Spinal cord (tissue), 10 donors: ENCODE results near the gene CEP295NL. TPM values are rescaled to one million over a fixed set of nuclear protein-coding genes. Genes with fewer than 3 reads are reported as not detected.

Experiments used
- DNase-seq, 6 donors: peaks; one replicate each; pipeline versions ENCODE4 v3.0.0 to v3.0.0-alpha.2; 2013 to 2015; ENCODE audit warnings: low spot score in 6 of 6, low read depth in 4 of 6
- H3K27ac ChIP-seq: one replicate; pipeline ENCODE4 v1.5.1; 2013; ENCODE audit warnings: low read depth, low read length, control low read depth
- H3K27me3 ChIP-seq: one replicate; pipeline ENCODE4 v1.6.1; 2013; ENCODE audit warnings: low read length; ENCODE audit not compliant: control insufficient read depth, insufficient read depth
- H3K36me3 ChIP-seq: one replicate; pipeline ENCODE4 v1.6.1; 2013; ENCODE audit warnings: low read length; ENCODE audit not compliant: control insufficient read depth, insufficient read depth
- H3K4me1 ChIP-seq: one replicate; pipeline ENCODE4 v1.6.1; 2013; ENCODE audit warnings: low read length; ENCODE audit not compliant: control insufficient read depth, insufficient read depth
- H3K4me3 ChIP-seq: one replicate; pipeline ENCODE4 v1.5.1; 2013; ENCODE audit warnings: low read depth, low read length, control low read depth
- H3K9me3 ChIP-seq: one replicate; pipeline ENCODE4 v1.6.1; 2013; ENCODE audit warnings: low read length; ENCODE audit not compliant: control insufficient read depth, insufficient read depth
- WGBS: methylation state at CpG from one replicate; pipeline ENCODE4 v1.1.5; 2013; ENCODE audit warnings: missing lambda C conversion rate; ENCODE audit not compliant: insufficient coverage; 5-methylcytosine and 5-hydroxymethylcytosine counted together
- polyA plus RNA-seq, 2 donors: library from polyadenylated mRNA; unstranded; fragments of 120-200 nt; gene quantifications; one replicate each; pipeline ENCODE4 v1.2.1, GENCODE V29; 2013; ENCODE audit not compliant: insufficient read length in 2 of 2
- total RNA-seq, 2 donors: library from RNA; depleted of rRNA in 1 of 2; stranded (reverse); fragments of 120-200 nt in 1 of 2; fragments of >200 nt in 1 of 2; gene quantifications; one replicate each; pipeline versions ENCODE4 v1.2.3 to v1.2.4, GENCODE V29; 2013 to 2014
- donor health status: healthy.

The CEP295NL gene
- total and polyA plus RNA-seq, 4 donors = 0.27 to 3.3 (median 3.1) TPM

DNA sequence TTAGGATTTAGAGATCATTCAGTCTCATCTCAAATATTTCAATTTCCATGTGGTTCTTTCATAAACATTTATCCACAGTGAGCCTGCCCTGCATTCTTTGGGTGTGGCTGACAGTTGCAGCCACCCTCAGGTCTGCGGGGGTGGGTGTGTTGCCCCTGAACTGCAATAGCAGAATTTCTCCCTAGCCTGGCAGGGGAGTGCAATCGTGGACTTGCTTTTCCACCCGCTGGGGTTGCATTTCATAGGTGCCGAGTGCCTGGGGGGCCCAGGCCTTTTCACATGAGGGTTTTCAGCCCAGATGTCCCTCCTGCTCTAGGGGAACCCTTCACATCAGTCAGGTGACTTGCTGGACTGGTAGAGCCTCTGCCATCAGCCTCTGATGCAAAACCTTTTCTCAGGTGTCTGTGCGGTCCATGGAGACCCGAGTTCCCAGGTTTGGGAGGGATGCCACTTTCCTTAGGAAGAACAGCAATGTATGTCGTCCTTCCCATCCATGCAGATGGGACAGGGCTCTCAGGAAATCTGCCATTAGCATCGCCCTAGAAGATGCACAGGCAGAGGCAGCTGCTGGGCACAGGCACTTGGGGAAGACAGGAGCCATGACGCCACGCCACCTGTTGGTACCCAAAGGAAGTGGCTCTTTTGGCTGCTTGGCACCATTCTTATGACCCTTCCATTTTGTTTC lies 60.0 kb downstream of the CEP295NL start:
- Histone ChIP-seq H3K27ac (no peak overlapping the region), H3K36me3 (peaks cover 6% of the 10 kb centered on the region), H3K4me1 (peaks cover 25% of the 10 kb centered on the region), H3K4me3 (no peak overlapping the region), H3K27me3 (no peaks in the 10 kb centered on the region), H3K9me3 (no peaks in the 10 kb centered on the region)
- DNase-seq = peak in 2 of 6 donors; percentile 32
- WGBS = 68% methylated on average over 10 of the region's 10 CpGs

DNA sequence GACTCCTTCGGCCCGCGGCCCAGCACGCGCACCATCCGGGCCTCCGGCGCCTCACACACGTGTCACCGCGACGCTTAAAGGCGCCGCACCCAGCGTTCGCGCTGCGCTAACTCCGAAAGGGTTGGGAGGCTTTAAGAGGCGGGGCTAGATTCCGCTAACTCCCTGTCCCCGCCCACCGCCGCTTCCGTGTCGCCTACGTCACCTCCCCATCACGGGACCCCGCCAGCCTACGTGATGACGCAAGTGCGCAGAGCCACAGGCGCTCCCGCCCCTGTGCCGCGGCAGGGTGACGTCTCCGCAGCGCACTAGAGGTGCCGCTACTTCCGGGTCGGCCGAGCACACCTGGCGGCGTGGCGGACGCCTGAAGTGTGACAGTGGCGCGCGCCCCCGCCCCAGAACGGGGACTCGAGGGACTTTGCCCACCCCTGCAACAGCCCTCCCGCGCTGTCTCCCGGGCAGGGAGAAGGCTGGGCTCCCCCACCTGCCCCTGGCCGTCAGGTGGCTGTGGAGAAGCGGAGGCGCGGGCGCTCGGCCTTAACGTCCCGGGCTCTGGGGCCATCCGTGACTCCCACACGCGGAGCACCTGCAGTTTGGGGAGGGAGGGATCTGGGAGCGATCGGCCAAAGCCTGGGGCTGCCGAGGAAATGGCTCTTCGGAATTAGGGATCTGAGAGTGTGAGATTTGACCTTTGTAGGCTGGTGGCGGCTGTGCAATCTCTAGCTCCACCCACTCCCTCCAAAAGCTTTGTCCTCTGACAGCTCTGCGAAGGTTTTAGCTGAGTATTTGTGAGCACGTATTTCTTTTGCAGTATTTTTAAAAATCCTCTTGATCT lies 62.0 kb downstream of the CEP295NL start, which contains the start of gene USP36:
TSS of gene USP36 (minus strand) at position 35 of the 832 bp plus-strand sequence. CDS start 4,451 bp downstream, outside the sequence.
- Histone ChIP-seq H3K27me3 (no peaks in the 10 kb centered on the region), H3K9me3 (no peaks in the 10 kb centered on the region), H3K36me3 (peaks cover 23% of the 10 kb centered on the region), H3K4me3 (peak within 1 kb of the TSS; percentile 85), H3K4me1 (peaks cover 25% of the 10 kb centered on the region), H3K27ac (peak within 1 kb of the TSS; percentile 84)
- under 1% methylated on average over 67 of the region's 74 CpGs for WGBS
- peak; percentile 96 to 100 (median 98) for DNase-seq

Other genes starting within 250 kb of the CEP295NL start
- gene CYTH1, start 120.9 kb downstream of the CEP295NL start, total RNA-seq = 10 to 100 TPM; 28.1 to 34.7 TPM
- 10 to 100 TPM; 50.1 to 50.4 TPM for gene CYTH1, start 120.9 kb downstream of the CEP295NL start, polyA plus RNA-seq
- 10 to 100 TPM; 22.5 to 30.7 TPM for gene USP36, start 62.4 kb downstream of the CEP295NL start, total RNA-seq
- 10 to 100 TPM; 34.8 to 41.0 TPM for gene USP36, start 62.4 kb downstream of the CEP295NL start, polyA plus RNA-seq
- gene TIMP2, start 22.2 kb upstream of the CEP295NL start, total RNA-seq = 100 to 1,000 TPM; 139 to 161 TPM
- 100 to 1,000 TPM; 416 to 417 TPM for gene TIMP2, start 22.2 kb upstream of the CEP295NL start, polyA plus RNA-seq
- gene LGALS3BP, start 76.7 kb upstream of the CEP295NL start, total RNA-seq = 100 to 1,000 TPM in 1 of 2 donors, 10 to 100 TPM in 1; 96.3 to 166 TPM
- 100 to 1,000 TPM in 1 of 2 donors, 10 to 100 TPM in 1; 83.0 to 116 TPM for gene LGALS3BP, start 76.7 kb upstream of the CEP295NL start, polyA plus RNA-seq
- 10 to 100 TPM; 23.6 to 29.8 TPM for gene CANT1, start 106.6 kb upstream of the CEP295NL start, total RNA-seq
- gene CANT1, start 106.6 kb upstream of the CEP295NL start, polyA plus RNA-seq = 10 to 100 TPM; 31.9 to 38.8 TPM
- gene C1QTNF1, start 121.0 kb upstream of the CEP295NL start, total RNA-seq = 10 to 100 TPM in 1 of 2 donors, 1 to 10 TPM in 1; 9.0 to 15.5 TPM
- gene C1QTNF1, start 121.0 kb upstream of the CEP295NL start, polyA plus RNA-seq = 1 to 10 TPM; 4.0 to 7.1 TPM
- gene ENGASE, start 171.6 kb upstream of the CEP295NL start, total RNA-seq = 10 to 100 TPM; 15.3 to 16.5 TPM
- gene ENGASE, start 171.6 kb upstream of the CEP295NL start, polyA plus RNA-seq = 10 to 100 TPM; 27.9 to 32.6 TPM